Islet precursor cell (in vitro differentiated cells): ENCODE data around the gene SH3PXD2A.
A peak's percentile ranks its signal among the peaks of the same experiment; 100 is the strongest.

Source experiments
- DNase-seq: peaks from one replicate; pipeline ENCODE4 v3.0.0-alpha.2; 2018

Gene SH3PXD2A

DNA sequence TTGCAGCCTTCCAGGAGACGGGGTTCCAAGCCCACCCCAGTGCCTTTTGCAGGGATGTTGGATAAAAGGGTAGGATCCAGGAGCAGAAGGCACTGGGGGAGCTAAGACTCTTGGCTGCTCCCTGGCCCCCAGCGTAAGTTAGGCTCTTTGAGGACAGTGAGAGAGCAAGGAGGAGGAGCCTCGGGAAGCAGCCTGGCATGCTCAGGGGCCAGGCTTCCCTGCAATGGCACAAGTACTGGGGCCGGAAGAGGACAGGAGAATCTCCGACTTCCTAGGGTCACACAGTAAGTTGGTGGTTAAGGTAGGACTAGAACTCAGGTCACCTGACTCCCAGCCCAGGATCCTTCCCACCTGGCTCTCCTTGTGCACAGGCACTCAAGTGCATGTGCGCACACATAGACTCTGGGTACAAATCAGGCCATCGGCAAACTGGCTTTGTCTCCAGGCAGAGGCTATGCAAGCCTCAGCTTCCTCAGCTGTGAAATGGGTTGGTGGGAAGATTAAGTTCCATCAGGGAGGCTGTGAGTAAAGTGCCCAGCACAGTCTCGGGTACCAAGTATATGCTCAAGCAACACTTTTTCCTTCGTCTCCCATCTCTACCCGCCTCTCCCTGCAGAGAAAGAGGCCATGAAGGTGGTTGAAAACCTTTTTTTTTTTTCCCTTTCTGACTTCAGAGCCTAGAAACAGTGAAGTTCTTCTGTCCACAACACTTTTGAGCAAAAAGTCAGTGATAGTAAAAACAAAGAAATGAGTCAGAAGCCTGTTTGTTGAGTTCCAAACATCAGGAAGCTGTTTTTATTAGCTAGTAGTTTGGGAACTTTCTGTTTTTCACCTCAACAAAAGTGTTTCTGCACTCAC, 282.8 kb downstream of the SH3PXD2A start:
- DNase-seq, result no peak

DNA sequence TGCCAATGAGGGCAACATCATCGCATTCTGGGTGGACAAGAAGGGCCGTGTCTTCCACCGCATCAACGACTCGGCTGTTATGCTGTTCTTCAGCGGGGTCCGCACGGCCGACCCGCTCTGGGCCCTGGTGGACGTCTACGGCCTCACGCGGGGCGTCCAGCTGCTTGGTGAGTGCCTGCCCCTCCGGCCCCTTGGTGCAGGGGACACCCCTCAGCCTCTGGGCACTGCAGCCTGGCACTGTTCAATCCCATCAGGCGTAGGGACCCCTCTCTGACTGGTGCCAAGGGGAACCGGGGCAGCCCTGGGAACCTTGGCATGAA, 283.8 kb downstream of the SH3PXD2A start:
- no peak for DNase-seq

GRCh38 chr10:103570844-103571655, 284.3 kb downstream of the SH3PXD2A start:
- no peak for DNase-seq

GRCh38 chr10:103569896-103570295, 285.5 kb downstream of the SH3PXD2A start:
- DNase-seq, result no peak

DNA sequence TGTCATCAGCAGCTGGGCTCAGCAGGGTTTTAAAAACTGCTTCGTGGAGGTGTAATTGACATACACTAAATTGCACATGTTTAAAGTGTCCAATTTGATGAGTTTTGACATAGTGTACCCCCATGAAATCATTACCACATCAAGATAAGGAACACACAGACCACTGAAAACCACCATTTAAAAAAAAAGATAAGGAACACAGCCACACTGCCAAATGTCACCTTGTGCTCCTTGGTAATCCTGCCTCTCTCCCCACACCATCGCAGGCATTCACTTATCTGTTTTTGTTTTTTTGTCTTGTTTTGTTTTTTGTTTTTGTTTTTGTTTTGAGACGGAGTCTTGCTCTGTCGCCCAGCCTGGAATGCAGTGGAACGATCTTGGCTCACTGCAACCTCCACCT, 286.9 kb downstream of the SH3PXD2A start:
- no peak for DNase-seq

- no peak for DNase-seq
Measured at GRCh38 chr10:103566536-103566935, 288.8 kb downstream of the SH3PXD2A start.

- DNase-seq, result peak; percentile 74
Measured at GRCh38 chr10:103564776-103565520, 290.4 kb downstream of the SH3PXD2A start.

- DNase-seq, result no peak
Measured at GRCh38 chr10:103564116-103564501, 291.3 kb downstream of the SH3PXD2A start.

GRCh38 chr10:103563231-103564115, 291.9 kb downstream of the SH3PXD2A start:
- DNase-seq, result no peak

DNA sequence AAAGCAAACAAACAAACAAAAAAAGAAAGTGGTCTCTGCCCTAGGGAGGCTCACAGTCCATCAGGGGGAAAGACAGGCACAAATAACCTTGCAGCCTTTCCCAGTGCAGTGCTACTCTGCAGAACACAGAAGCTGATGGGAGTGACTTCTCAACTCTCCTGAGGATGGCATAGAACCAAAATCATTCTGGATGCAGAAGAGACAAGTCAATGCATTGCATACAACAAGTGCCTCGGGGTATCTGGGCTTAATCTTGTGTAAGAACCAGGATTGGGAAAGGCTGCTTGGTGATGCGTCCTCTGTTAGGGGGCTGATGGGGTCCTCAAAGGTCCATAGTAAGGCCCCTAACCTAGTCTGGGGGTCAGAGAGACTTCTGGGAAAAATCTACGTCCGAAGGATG, 293.0 kb downstream of the SH3PXD2A start:
- no peak for DNase-seq

DNA sequence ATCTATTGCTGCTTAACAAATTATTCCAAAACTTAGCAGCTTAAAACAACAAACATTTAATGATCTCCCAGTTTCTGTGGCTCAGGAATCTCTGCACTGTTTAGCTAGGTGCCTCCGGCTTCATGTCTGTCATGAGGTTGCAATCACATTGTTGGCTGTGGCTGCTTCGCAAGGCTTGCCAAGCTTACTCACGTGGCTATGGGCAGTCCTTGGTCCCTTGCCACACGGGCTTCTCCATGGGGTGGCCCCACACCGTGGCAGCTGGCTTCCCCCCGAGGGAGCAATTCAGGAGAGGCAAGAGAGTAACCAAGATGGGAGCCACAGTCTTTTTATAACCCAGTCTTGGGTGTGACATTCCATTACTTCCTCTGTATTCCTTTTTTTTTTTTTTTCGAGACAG, 294.5 kb downstream of the SH3PXD2A start:
- no peak for DNase-seq

DNA sequence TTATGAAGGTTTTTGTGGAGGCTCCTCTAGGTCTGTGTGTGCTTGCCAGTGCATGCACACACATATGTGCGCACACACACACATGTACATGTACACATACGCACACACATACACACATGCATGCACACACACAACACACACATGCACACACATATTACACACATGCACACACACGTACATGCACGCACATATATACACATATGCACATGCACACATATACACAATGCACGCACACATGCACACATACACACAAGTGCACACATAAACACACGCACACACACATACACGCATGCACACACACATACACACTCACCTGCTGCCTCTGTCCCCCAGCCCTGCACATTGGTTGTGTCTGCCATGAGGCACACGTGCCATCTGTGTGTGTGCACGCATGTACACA, 295.6 kb downstream of the SH3PXD2A start:
- no peak for DNase-seq

DNA sequence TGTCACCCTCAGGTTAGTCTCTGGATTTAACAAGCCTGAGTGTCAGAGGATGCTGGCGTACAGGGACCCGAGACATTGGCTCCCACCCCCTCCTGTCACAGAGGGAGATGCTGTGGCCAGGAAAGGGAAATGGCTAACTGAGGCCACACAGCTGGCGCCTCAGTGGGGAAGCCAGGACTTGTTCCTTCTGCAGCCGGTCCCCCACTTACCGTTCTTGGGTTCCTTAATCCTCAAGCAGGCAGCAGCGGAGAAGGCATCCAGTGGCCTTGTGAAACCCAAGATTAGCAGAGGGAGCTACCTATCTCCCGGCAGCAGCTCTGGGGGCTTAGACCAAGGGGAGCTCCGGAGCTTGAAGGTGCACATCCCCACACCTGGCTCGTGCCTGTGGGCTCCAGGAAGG, 296.5 kb downstream of the SH3PXD2A start:
- DNase-seq, result no peak

- no peak for DNase-seq
Measured at GRCh38 chr10:103557455-103557854, 297.9 kb downstream of the SH3PXD2A start.

DNA sequence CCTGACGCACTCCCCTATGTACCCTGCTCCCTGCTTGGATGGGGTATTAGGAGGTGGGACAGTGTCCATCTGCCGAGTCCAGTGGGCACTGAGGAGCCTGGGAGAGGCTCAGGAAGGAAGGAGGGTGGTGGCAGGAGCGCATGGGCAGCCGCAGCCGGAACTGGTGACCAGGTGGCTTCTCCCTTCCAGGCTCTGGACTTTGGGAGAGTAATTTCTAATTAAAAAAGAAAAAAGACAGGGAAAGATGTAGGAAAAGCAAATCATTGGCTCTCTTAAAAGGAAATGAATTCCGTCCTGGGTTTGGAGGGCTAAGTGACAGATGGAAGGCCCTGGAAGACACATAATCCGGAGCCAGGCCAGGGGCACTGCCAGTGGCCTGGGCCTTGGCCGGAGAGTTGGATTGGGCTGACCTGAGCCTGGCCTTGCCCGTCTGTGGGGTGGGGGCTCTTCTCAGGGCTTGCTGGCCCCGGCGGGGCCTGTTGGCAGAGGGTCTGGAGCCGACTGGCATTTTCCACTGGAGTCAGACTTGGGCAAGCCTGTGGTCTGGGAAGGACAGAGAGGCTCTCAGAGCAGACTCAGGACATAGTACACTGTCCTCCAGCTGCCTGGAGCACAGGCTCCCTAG, 298.9 kb downstream of the SH3PXD2A start:
- no peak for DNase-seq

DNA sequence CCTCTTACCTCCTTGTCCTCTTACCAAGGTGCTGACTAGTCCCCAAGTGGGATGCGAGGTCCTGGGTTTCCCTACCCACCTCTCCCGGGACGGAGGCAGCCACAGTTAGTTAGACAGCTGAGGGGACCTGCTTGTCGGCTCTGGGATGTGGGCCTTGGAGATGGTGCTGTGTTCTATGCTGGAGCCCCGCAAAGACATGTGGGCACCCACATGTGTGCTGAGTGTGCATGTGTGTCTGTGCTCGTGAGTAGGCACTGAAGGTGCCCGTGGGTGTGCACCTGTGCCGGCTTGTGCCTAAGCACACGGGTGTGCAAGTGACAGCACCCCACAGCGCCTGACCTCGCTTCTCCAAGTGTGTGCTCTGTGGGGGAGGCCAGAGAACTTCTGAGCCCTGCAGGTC, 299.7 kb downstream of the SH3PXD2A start:
- no peak for DNase-seq

- DNase-seq, result no peak
Measured at GRCh38 chr10:103555325-103555649, 300.1 kb downstream of the SH3PXD2A start.

GRCh38 chr10:103554488-103555324, 300.7 kb downstream of the SH3PXD2A start:
- DNase-seq, result peak; percentile 89

GRCh38 chr10:103553743-103554487, 301.5 kb downstream of the SH3PXD2A start:
- DNase-seq, result no peak
